CD4-positive, CD25-positive, alpha-beta regulatory T cell (primary cell): Measurements from ENCODE around the gene PUS3. TPM values are rescaled to one million over a fixed set of nuclear protein-coding genes. Genes with fewer than 3 reads are reported as not detected.
"Not testable (repeated sequence)": the region's sequence is repeated elsewhere in the genome, so short reads cannot be mapped to it uniquely, and the experiment has no call there.

Experiments used
- ATAC-seq, 2 donors: fragments of 150-1000 bp; cut with Tn5 transposase; one replicate each; pipeline ENCODE4 v1.10.0; 2021; ENCODE audit warnings: low read depth in 2 of 2, moderate number of reproducible peaks in 2 of 2, moderate library complexity in 1 of 2
- DNase-seq, 3 donors: peaks; one replicate each; pipeline versions ENCODE4 v3.0.0 to v3.0.0-alpha.2; 2012 to 2022; ENCODE audit warnings: mixed read lengths in 1 of 3
- H3K27ac ChIP-seq: one replicate; pipeline ENCODE4 v1.7.0; 2013; ENCODE audit warnings: mild to moderate bottlenecking, low read length; ENCODE audit not compliant: insufficient read depth, poor library complexity, severe bottlenecking
- H3K27me3 ChIP-seq: one replicate; pipeline ENCODE4 v1.7.0; 2013; ENCODE audit warnings: low read length; ENCODE audit not compliant: control insufficient read depth, insufficient read depth
- H3K36me3 ChIP-seq: one replicate; pipeline ENCODE4 v1.7.0; 2013; ENCODE audit warnings: mild to moderate bottlenecking, low read length, moderate library complexity; ENCODE audit not compliant: control insufficient read depth, insufficient read depth
- H3K4me1 ChIP-seq: 2 replicates; pipeline ENCODE4 v1.7.0; 2013; ENCODE audit warnings: mild to moderate bottlenecking, low read length; ENCODE audit not compliant: insufficient read depth, control insufficient read depth, poor library complexity, severe bottlenecking
- H3K4me3 ChIP-seq: one replicate; pipeline ENCODE4 v1.7.0; 2013; ENCODE audit warnings: low read depth, mild to moderate bottlenecking, low read length, moderate library complexity
- H3K9me3 ChIP-seq, 2 experiments: 1 replicate in 1 of 2; 2 replicates in 1 of 2; pipeline ENCODE4 v1.7.0; 2013; ENCODE audit warnings: low read length in 2 of 2, mild to moderate bottlenecking in 1 of 2, moderate library complexity in 1 of 2; ENCODE audit not compliant: control insufficient read depth in 2 of 2
- H3K27ac Mint-ChIP-seq, 3 donors: one replicate each; pipeline ENCODE4 v1.8.0; 2020 to 2022; ENCODE audit warnings: mild to moderate bottlenecking in 3 of 3, mixed read lengths in 3 of 3, moderate library complexity in 2 of 3
- H3K27me3 Mint-ChIP-seq: one replicate; pipeline ENCODE4 v1.8.0; 2022; ENCODE audit warnings: mild to moderate bottlenecking, mixed read lengths
- H3K36me3 Mint-ChIP-seq: one replicate; pipeline ENCODE4 v1.8.0; 2020; ENCODE audit warnings: mixed read lengths
- H3K4me1 Mint-ChIP-seq, 4 donors: one replicate each; pipeline ENCODE4 v1.8.0; 2020 to 2022; ENCODE audit warnings: mixed read lengths in 4 of 4, mild to moderate bottlenecking in 1 of 4
- H3K4me3 Mint-ChIP-seq, 4 donors: one replicate each; pipeline ENCODE4 v1.8.0; 2020 to 2022; ENCODE audit warnings: mild to moderate bottlenecking in 4 of 4, mixed read lengths in 4 of 4, moderate library complexity in 3 of 4
- H3K9me3 Mint-ChIP-seq, 7 donors: one replicate each; pipeline ENCODE4 v1.8.0; 2020 to 2022; ENCODE audit warnings: mixed read lengths in 7 of 7, mild to moderate bottlenecking in 3 of 7, moderate library complexity in 2 of 7
- polyA plus RNA-seq, 4 donors: library from polyadenylated mRNA; unstranded; fragments of 300-500 nt; fragmentation: Illumina TruSeq; gene quantifications; one replicate each; pipeline ENCODE4 v1.2.3, GENCODE V29; 2021
- total RNA-seq: library from RNA; stranded (reverse); gene quantifications from one replicate; pipeline ENCODE4 v1.2.3, GENCODE V29; 2022

PUS3 gene
- total and polyA plus RNA-seq, 5 donors from 2014 or later, result 4.8 to 15.1 (median 14.0) TPM

DNA sequence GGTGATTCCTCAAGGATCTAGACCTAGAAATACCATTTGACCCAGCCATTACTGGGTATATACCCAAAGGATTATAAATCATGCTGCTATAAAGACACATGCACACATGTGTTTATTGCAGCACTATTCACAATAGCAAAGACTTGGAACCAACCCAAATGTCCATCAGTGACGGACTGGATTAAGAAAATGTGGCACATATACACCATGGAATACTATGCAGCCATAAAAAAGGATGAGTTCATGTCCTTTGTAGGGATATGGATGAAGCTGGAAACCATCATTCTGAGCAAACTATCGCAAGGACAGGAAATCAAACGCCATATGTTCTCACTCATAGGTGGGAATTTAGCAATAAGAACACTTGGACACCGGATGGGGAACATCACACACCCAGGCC lies 37.7 kb downstream of the PUS3 start:
- H3K9me3 ChIP-seq, H3K9me3 Mint-ChIP-seq, H3K4me3 ChIP-seq, H3K4me1 Mint-ChIP-seq, H3K27me3 ChIP-seq, H3K4me3 Mint-ChIP-seq, ATAC-seq, H3K4me1 ChIP-seq, H3K36me3 ChIP-seq, H3K27ac ChIP-seq, H3K27ac Mint-ChIP-seq, H3K27me3 Mint-ChIP-seq, DNase-seq, H3K36me3 Mint-ChIP-seq: not testable (repeated sequence)

DNA sequence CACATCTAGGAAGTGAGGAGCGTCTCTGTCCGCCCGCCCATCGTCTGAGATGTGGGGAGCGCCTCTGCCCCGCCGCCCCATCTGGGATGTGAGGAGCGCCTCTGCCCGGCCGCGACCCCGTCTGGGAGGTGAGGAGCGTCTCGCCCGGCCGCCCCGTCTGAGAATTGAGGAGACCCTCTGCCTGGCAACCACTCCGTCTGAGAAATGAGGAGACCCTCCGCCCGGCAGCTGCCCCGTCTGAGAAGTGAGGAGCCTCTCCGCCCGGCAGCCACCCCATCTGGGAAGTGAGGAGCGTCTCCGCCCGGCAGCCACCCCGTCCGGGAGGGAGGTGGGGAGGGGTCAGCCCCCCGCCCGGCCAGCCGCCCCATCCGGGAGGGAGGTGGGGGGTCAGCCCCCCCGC lies 40.2 kb downstream of the PUS3 start:
- H3K4me1 Mint-ChIP-seq, H3K36me3 ChIP-seq, ATAC-seq, H3K27ac ChIP-seq, H3K27me3 ChIP-seq, H3K27ac Mint-ChIP-seq, H3K4me3 ChIP-seq, H3K4me3 Mint-ChIP-seq, DNase-seq, H3K36me3 Mint-ChIP-seq, H3K4me1 ChIP-seq, H3K27me3 Mint-ChIP-seq, H3K9me3 ChIP-seq: not testable (repeated sequence)
- H3K9me3 Mint-ChIP-seq, result peaks cover 0 to 11% (median 5%) of the 10 kb centered on the region in 7 donors

DNA sequence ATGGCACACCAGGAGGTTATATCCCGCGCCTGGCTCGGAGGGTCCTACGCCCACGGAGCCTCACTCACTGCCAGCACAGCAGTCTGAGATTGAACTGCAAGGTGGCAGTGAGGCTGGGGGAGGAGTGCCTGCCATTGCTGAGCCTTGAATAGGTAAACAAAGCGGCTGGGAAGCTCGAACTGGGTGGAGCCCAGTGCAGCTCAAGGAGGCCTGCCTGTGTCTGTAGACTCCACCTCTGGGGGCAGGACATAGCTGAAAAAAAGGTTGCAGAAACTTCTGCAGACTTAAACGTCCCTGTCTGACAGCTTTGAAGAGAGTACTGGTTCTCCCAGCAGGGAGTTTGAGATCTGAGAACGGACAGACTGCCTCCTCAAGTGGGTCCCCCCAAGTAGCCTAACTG lies 45.3 kb downstream of the PUS3 start:
- Mint-ChIP-seq H3K9me3 (peaks cover 0 to 20% (median 5%) of the 10 kb centered on the region in 7 donors), H3K27me3 (peaks cover 16% of the 10 kb centered on the region)
- not testable (repeated sequence) for H3K4me1 ChIP-seq, H3K27me3 ChIP-seq, ATAC-seq, DNase-seq, H3K36me3 Mint-ChIP-seq, H3K27ac ChIP-seq, H3K27ac Mint-ChIP-seq, H3K9me3 ChIP-seq, H3K4me3 ChIP-seq, H3K4me1 Mint-ChIP-seq, H3K4me3 Mint-ChIP-seq, H3K36me3 ChIP-seq

DNA sequence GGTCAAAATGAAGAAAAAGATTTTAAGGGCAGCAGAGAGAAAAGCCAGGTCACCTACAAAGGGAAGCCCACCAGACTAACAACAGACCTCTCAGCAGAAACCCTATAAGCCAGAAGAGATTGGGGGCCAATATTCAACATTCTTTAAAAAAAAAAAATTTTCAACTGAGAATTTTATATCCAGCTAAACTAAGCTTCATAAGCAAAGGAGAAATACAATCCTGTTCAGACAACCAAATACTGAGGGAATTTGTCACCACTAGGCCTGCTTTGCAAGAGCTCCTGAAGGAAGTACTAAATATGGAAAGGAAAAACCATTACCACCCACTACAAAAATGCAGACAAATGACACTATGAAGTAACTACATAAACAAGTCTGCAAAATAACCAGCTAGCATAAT lies 56.8 kb downstream of the PUS3 start:
- peaks cover 4% of the 10 kb centered on the region for H3K27me3 Mint-ChIP-seq

More for the DNA sequence above, 56.8 kb downstream of the PUS3 start:
- no peaks in the 10 kb centered on the region for H3K36me3 ChIP-seq
- no peak for DNase-seq
- Mint-ChIP-seq H3K4me3 (no peak overlapping the region), H3K9me3 (peaks cover 4 to 29% (median 20%) of the 10 kb centered on the region in 7 donors), H3K4me1 (no peaks in the 10 kb centered on the region), H3K36me3 (no peaks in the 10 kb centered on the region), H3K27ac (no peak overlapping the region)
- no peak overlapping the region for H3K27ac ChIP-seq
- H3K4me3 ChIP-seq, result no peak overlapping the region
- no peaks in the 10 kb centered on the region for H3K27me3 ChIP-seq
- ATAC-seq, result no peak
- H3K9me3 ChIP-seq, result peaks cover 0 to 19% of the 10 kb centered on the region in 2 experiments
- no peaks in the 10 kb centered on the region for H3K4me1 ChIP-seq

Other genes starting within 250 kb of the PUS3 start
- gene ACRV1, start 222.4 kb downstream of the PUS3 start, total RNA-seq, result not detected
- not detected for gene ACRV1, start 222.4 kb downstream of the PUS3 start, polyA plus RNA-seq
- gene PATE1, start 156.9 kb downstream of the PUS3 start, total RNA-seq, result not detected
- not detected for gene PATE1, start 156.9 kb downstream of the PUS3 start, polyA plus RNA-seq
- gene PATE2, start 124.4 kb downstream of the PUS3 start, total RNA-seq, result not detected
- gene PATE2, start 124.4 kb downstream of the PUS3 start, polyA plus RNA-seq, result not detected
- gene PATE3, start 115.1 kb downstream of the PUS3 start, total RNA-seq, result not detected
- not detected for gene PATE3, start 115.1 kb downstream of the PUS3 start, polyA plus RNA-seq
- gene PATE4, start 69.9 kb downstream of the PUS3 start, total RNA-seq, result not detected
- not detected for gene PATE4, start 69.9 kb downstream of the PUS3 start, polyA plus RNA-seq
- 3.1 TPM for gene HYLS1, start 15.5 kb downstream of the PUS3 start, total RNA-seq
- 10 to 100 TPM in 3 of 4 donors, 1 to 10 TPM in 1; 6.7 to 13.3 (median 11.8) TPM for gene HYLS1, start 15.5 kb downstream of the PUS3 start, polyA plus RNA-seq
- gene DDX25, start 1.3 kb upstream of the PUS3 start, total RNA-seq, result not detected
- not detected for gene DDX25, start 1.3 kb upstream of the PUS3 start, polyA plus RNA-seq
- not detected for gene VSIG10L2, start 42.8 kb upstream of the PUS3 start, total RNA-seq
- gene VSIG10L2, start 42.8 kb upstream of the PUS3 start, polyA plus RNA-seq, result not detected
- gene CDON, start 159.7 kb upstream of the PUS3 start, total RNA-seq, result 2.1 TPM
- 1 to 10 TPM in 1 of 4 donors, under 1 TPM in 2, not detected in 1; 0.10 to 1.2 (median 0.55) TPM for gene CDON, start 159.7 kb upstream of the PUS3 start, polyA plus RNA-seq